SK-N-SH treated with all-trans-retinoic acid at 6 μM for 48 hours (cell line): ENCODE measurements around the gene ELK1.

Source experiments
- CREB5 ChIP-seq: fragments of 250-450 bp; sonication (Bioruptor Pico); IDR thresholded peaks from 2 replicates; pipeline ENCODE4 v1.5.1; 2020; ENCODE audit warnings: low read depth, mild to moderate bottlenecking, moderate library complexity
- ISL1 ChIP-seq: fragments of 250-450 bp; sonication (Bioruptor Pico); IDR thresholded peaks from 2 replicates; pipeline ENCODE4 v2.1.2; 2022; ENCODE audit warnings: mild to moderate bottlenecking, moderate library complexity
- SNAI2 ChIP-seq: fragments of 250-450 bp; sonication (Bioruptor Pico); IDR thresholded peaks from 2 replicates; pipeline ENCODE4 v1.5.0; 2020; ENCODE audit warnings: mild to moderate bottlenecking, moderate library complexity

DNA sequence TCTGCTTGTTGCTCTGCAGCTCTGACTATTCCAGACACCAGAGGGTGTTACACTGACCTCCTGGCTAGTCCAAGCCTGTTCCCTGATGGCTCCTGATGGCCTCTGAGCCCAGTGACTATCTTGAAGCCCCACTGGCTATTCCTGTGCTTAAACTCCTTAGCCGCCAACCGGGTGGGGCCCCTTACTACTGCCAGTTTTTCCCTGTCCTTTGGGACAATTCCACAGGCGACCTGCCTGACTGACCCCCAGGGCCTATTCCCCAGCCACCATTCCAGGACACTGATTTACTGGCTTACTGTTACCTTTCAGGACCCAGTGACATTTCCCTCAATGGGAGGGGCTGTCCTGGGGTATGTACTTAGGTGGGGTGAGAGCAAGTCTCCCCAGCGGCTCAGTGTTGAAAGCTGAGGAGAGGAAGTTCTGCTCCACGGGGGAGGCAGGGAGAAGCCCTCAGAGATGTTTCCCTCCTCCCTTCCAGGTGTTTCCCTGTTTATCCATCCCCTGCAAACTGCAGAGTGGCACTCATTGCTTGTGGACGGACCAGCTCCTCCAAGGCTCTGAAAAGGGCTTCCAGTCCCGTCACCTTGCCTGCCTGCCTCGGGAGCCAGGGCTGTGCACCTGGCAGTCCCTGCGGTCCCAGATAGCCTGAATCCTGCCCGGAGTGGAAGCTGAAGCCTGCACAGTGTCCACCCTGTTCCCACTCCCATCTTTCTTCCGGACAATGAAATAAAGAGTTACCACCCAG lies 64.1 kb downstream of the ELK1 start:
- no peak for TF ChIP-seq SNAI2 (CRISPR knock-in tag)
- TF ChIP-seq CREB5 (CRISPR knock-in tag): no peak
- no peak for TF ChIP-seq ISL1 (CRISPR knock-in tag)
